Fibroblast of lung (primary cell): ENCODE measurements around the gene LRTM1.

Source experiments
- CTCF ChIP-seq, 2 donors: IDR thresholded peaks in 1 of 2; conservative IDR thresholded peaks in 1 of 2; 1 replicate in 1 of 2; 2 replicates in 1 of 2; pipeline ENCODE4 v1.5.1; 2011 to 2012; ENCODE audit warnings: low read length in 2 of 2, control low read depth in 1 of 2, inconsistent platforms in 1 of 2, low read depth in 1 of 2, mild to moderate bottlenecking in 1 of 2
- EZH2 ChIP-seq: IDR thresholded peaks from 2 replicates; pipeline ENCODE4 v1.5.1; 2012; ENCODE audit warnings: low read length, control low read depth, mild to moderate bottlenecking; ENCODE audit errors: missing control alignments

- TF ChIP-seq CTCF (conservative IDR thresholded peaks at IDR 0.05 in 1 of 2, IDR thresholded peaks at IDR 0.05 in 1 of 2; ENCODE audit: low read depth in 1 of 2, low read length in 2 of 2) (peak; percentile 50 to 61), EZH2 (no peak)
These were observed 36.3 kb downstream of the LRTM1 start for GRCh38 chr3:54891540-54891897.
